GM12878 (cell line): Measurements from ENCODE around the gene TAF11L3. TPM values are rescaled to one million over a fixed set of nuclear protein-coding genes. Genes with fewer than 3 reads are reported as not detected.
"Not testable (repeated sequence)": the region's sequence is repeated elsewhere in the genome, so short reads cannot be mapped to it uniquely, and the experiment has no call there.

ENCODE experiments used
- ATAC-seq: fragments of 200-7000 bp; cut with Tn5 transposase; 3 replicates; pipeline ENCODE4 v1.9.1; 2020; ENCODE audit warnings: mild to moderate bottlenecking, moderate library complexity
- BruUV-seq: library from RNA; stranded (reverse); fragments of 400-500 nt; replicated peaks from 2 replicates; lab custom pipeline; 2021; lab: Mats Ljungman, UMichigan
- CTCF ChIA-PET: fragments of 300-600 bp; sonication (Branson Sonifier 250); formaldehyde crosslinking; extraction: SDS; loops from one replicate; lab custom pipeline; 2021; ENCODE audit warnings: inconsistent platforms; lab: Yijun Ruan, JAX
- POLR2A ChIA-PET: fragments of 350-600 bp; formaldehyde crosslinking; extraction: SDS; loops from one replicate; lab custom pipeline; 2021; ENCODE audit warnings: inconsistent platforms; lab: Charles Lee
- RAD21 ChIA-PET: fragments of 300-600 bp; sonication (Branson Sonifier 250); formaldehyde crosslinking; loops from one replicate; lab custom pipeline; 2023; ENCODE audit warnings: antibody characterized with exemption; ENCODE audit not compliant: unreplicated experiment; lab: Charles Lee
- SMC1A ChIA-PET: fragments of 300-600 bp; sonication (Branson Sonifier 250); formaldehyde crosslinking; loops from one replicate; lab custom pipeline; 2023; ENCODE audit not compliant: unreplicated experiment, uncharacterized antibody; lab: Charles Lee
- DNase-seq: peaks from one replicate; pipeline ENCODE4 v3.0.0-alpha.2; 2011; ENCODE audit warnings: low read depth, low spot score
- FAIRE-seq: peaks from 3 replicates; lab custom pipeline; 2011; peaks lifted over from hg19 to GRCh38; lab: Jason Lieb, UNC
- H2AFZ ChIP-seq: 2 replicates; pipeline ENCODE4 v1.6.0; 2011; ENCODE audit warnings: low read depth, low read length, control low read depth; ENCODE audit not compliant: control insufficient read depth
- H3K27ac ChIP-seq: 2 replicates; pipeline ENCODE4 v1.5.1; 2011; ENCODE audit warnings: control low read depth; ENCODE audit not compliant: control insufficient read depth, insufficient read depth
- H3K27me3 ChIP-seq, 2 experiments: replicated peaks in 1 of 2; 2 replicates each; pipeline versions ENCODE4 v1.6.0 to v1.6.1; 2011; ENCODE audit warnings: low read length in 1 of 2; ENCODE audit not compliant: control insufficient read depth in 2 of 2, insufficient read depth in 2 of 2
- H3K36me3 ChIP-seq, 2 experiments: 2 replicates each; pipeline ENCODE4 v1.5.1; 2011; ENCODE audit warnings: low read length in 1 of 2; ENCODE audit not compliant: control insufficient read depth in 2 of 2, insufficient read depth in 2 of 2
- H3K4me1 ChIP-seq: 2 replicates; pipeline ENCODE4 v1.6.1; 2011; ENCODE audit warnings: mild to moderate bottlenecking, low read length, moderate library complexity, mixed read lengths; ENCODE audit not compliant: control insufficient read depth, insufficient read depth
- H3K4me2 ChIP-seq: 2 replicates; pipeline ENCODE4 v1.6.0; 2011; ENCODE audit warnings: control low read depth; ENCODE audit not compliant: control insufficient read depth, insufficient read depth
- H3K4me3 ChIP-seq: fragments of 200-600 bp; sonication (generic); 2 replicates; pipeline ENCODE4 v1.5.1; 2016
- H3K79me2 ChIP-seq: 2 replicates; pipeline ENCODE4 v1.6.0; 2011; ENCODE audit warnings: low read length; ENCODE audit not compliant: control insufficient read depth, insufficient read depth
- H3K9ac ChIP-seq: 2 replicates; pipeline ENCODE4 v1.8.0; 2011; ENCODE audit warnings: low read length, control low read depth, mixed read lengths; ENCODE audit not compliant: control insufficient read depth, insufficient read depth
- H3K9me3 ChIP-seq: replicated peaks from 3 replicates; pipeline ENCODE4 v1.5.1; 2011; ENCODE audit warnings: mild to moderate bottlenecking, low read length; ENCODE audit not compliant: control insufficient read depth, insufficient read depth
- H4K20me1 ChIP-seq: 2 replicates; pipeline ENCODE4 v1.6.0; 2011; ENCODE audit not compliant: control insufficient read depth, insufficient read depth
- WGBS: methylation state at CpG from one replicate; pipeline ENCODE4 v1.1.6; 2016; ENCODE audit warnings: low lambda C conversion rate; ENCODE audit not compliant: insufficient replicate concordance, insufficient coverage; ENCODE audit errors: missing lambda C conversion rate; 5-methylcytosine and 5-hydroxymethylcytosine counted together
- in situ Hi-C: fragments of 300-500 bp; cut with MboI; formaldehyde crosslinking; loops from 9 replicates; pipeline ENCODE4 v1.14.3; 2018; ENCODE audit warnings: mixed read lengths
- intact Hi-C: fragments of 100-400 bp; cut with micrococcal nuclease; formaldehyde crosslinking; loops from one replicate; pipeline ENCODE4 v1.14.2; 2022; ENCODE audit not compliant: unreplicated experiment
- polyA plus RNA-seq, 11 experiments: library from polyadenylated mRNA; depleted of rRNA in 4 of 11; unstranded in 6 of 11; stranded (reverse) in 5 of 11; fragments of >200 nt; fragmentation: Nextera tagmentation in 4 of 11; fragmentation: Illumina TruSeq in 1 of 11; extraction: Ambion mirVana in 4 of 11; extraction: Trizol in 1 of 11; gene quantifications; 1 replicate in 1 of 11; 2 replicates in 10 of 11; pipeline versions ENCODE4 v1.2.1 to v1.2.3, GENCODE V29; 2011 to 2016; ENCODE audit warnings: inconsistent platforms in 2 of 11, missing spikeins in 2 of 11, low read depth in 1 of 11
- total RNA-seq, 4 experiments: library from RNA; depleted of rRNA in 3 of 4; stranded (reverse); fragments of >200 nt in 3 of 4; fragmentation: Illumina TruSeq in 1 of 4; extraction: Trizol in 1 of 4; gene quantifications; 2 replicates each; pipeline versions ENCODE4 v1.2.1 to v1.2.3, GENCODE V29; 2013 to 2021

The TAF11L3 gene
- total and polyA plus RNA-seq, 10 of the 15 experiments (the other 5 are each of a cell fraction or from before 2014, with no cell fraction given): not detected

DNA sequence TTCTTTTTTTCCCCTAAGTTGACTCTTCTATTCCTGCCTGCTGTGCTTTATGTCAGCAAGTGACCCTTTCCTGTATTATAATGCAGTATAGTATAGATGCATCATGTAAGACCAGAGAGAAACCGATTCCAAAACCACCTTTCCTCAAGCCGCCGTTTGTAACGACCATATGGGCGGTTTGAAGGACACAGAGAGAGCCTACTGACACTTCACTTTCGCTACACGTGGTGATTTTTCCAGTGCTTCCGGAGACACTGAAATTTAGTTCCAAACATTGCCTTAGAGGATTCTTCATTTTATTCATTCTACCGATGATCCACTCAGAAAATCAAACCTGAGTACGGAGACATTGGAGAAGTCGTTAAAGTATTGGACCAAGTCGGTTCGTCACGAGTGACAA lies 1.3 kb downstream of the TAF11L3 start:
- CTCF ChIA-PET, ATAC-seq: not testable (repeated sequence)

DNA sequence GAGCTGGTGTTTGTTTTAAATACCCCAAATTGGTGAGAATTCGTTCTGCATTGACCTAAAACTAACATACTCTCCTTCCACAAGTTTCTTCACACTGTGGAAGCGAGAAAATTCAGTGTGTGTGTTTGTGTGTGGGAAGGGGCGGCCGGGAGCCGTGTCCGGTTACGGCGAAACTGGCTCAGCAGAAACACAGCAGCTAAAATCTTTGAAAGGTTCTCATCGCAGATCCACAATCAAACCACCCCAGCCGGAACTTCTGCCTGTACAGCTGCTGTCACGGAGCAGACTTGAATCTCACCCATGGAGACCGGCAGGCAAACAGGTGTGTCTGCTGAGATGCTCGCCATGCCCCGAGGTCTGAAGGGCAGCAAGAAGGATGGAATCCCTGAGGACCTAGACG lies 3.3 kb downstream of the TAF11L3 start, which contains the start of gene TAF11L4:
TAF11L4 (plus strand) TSS at position 301 of the 400 bp plus-strand sequence.
- H3K36me3 ChIP-seq, CTCF ChIA-PET, ATAC-seq, H3K27ac ChIP-seq, H3K4me2 ChIP-seq, H3K27me3 ChIP-seq, H3K79me2 ChIP-seq, POLR2A ChIA-PET, intact Hi-C loops, H4K20me1 ChIP-seq, H3K4me1 ChIP-seq, SMC1A ChIA-PET, BruUV-seq, H3K9ac ChIP-seq, H2AFZ ChIP-seq, FAIRE-seq, H3K9me3 ChIP-seq, H3K4me3 ChIP-seq, RAD21 ChIA-PET, DNase-seq, in situ Hi-C loops: not testable (repeated sequence)
- no CpG with 5 or more reads among the region's 15 CpGs for WGBS

More for the DNA sequence above, 1.3 kb downstream of the TAF11L3 start:
- in situ Hi-C loops, RAD21 ChIA-PET, POLR2A ChIA-PET, H2AFZ ChIP-seq, FAIRE-seq, H3K36me3 ChIP-seq, SMC1A ChIA-PET, H3K27ac ChIP-seq, BruUV-seq, H3K79me2 ChIP-seq, H3K4me3 ChIP-seq, H3K9ac ChIP-seq, intact Hi-C loops, H3K27me3 ChIP-seq, DNase-seq, H3K4me2 ChIP-seq, H4K20me1 ChIP-seq, H3K9me3 ChIP-seq, H3K4me1 ChIP-seq: not testable (repeated sequence)
- WGBS: 56% methylated on average over 8 of the region's 14 CpGs

DNA sequence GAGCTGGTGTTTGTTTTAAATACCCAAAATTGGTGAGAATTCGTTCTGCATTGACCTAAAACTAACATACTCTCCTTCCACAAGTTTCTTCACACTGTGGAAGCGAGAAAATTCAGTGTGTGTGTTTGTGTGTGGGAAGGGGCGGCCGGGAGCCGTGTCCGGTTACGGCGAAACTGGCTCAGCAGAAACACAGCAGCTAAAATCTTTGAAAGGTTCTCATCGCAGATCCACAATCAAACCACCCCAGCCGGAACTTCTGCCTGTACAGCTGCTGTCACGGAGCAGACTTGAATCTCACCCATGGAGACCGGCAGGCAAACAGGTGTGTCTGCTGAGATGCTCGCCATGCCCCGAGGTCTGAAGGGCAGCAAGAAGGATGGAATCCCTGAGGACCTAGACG lies 6.8 kb downstream of the TAF11L3 start, which contains the start of gene TAF11L5:
TAF11L5 (plus strand) TSS at position 301 of the 400 bp plus-strand sequence.
- DNase-seq, POLR2A ChIA-PET, BruUV-seq, H2AFZ ChIP-seq, H3K27ac ChIP-seq, H3K27me3 ChIP-seq, H3K79me2 ChIP-seq, intact Hi-C loops, H3K4me3 ChIP-seq, H3K4me2 ChIP-seq, SMC1A ChIA-PET, H3K9me3 ChIP-seq, H3K9ac ChIP-seq, H4K20me1 ChIP-seq, FAIRE-seq, H3K4me1 ChIP-seq, RAD21 ChIA-PET, in situ Hi-C loops, ATAC-seq, H3K36me3 ChIP-seq, CTCF ChIA-PET: not testable (repeated sequence)
- WGBS: no CpG with 5 or more reads among the region's 15 CpGs
